RKO (cell line): ENCODE data around the gene SERF2.

Experiments used
- DNase-seq: peaks from one replicate; pipeline ENCODE4 v3.0.0-alpha.2; 2016; ENCODE audit warnings: low spot score

Gene SERF2

DNA sequence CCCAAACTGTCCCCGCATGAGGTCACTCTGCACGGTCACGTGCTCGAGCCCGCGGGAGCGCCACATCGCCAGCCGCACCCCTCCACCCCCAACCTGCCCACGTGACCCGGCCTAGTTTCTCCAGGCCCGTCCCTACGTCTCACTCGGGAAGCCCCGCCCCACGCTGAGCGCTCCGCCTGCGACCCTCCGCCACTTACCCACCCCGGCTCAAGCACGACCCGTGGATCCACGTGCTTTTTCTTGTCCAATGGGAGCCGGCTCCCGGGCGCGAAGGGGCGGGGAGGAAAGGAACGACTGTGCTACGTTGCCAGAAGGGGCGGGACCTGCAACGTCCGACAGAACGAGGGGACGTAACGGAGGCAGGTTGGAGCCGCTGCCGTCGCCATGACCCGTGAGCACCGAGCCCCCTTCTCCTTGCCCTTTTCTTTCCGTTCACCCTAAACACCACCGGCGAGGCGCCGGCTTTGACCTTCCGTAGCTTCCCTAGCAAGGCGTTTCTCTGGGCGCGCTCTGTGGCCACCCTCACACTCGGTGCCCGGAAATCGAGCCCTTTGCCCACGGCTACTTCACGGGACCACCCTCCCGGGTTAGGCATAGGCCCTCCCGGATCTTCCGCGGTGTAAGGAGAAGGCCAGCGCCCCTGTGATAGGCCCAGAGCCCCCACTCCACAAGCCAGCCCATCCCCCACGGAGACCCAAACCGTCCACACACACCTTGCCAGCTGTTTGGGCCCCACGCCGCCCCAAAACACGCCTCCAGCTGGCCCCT, at the start of gene SERF2:
Gene SERF2, plus strand, starts transcription at position 328 of the 768 bp plus-strand sequence. Its CDS starts 57 bp downstream, at position 385.
- peak; percentile 98 for DNase-seq

DNA sequence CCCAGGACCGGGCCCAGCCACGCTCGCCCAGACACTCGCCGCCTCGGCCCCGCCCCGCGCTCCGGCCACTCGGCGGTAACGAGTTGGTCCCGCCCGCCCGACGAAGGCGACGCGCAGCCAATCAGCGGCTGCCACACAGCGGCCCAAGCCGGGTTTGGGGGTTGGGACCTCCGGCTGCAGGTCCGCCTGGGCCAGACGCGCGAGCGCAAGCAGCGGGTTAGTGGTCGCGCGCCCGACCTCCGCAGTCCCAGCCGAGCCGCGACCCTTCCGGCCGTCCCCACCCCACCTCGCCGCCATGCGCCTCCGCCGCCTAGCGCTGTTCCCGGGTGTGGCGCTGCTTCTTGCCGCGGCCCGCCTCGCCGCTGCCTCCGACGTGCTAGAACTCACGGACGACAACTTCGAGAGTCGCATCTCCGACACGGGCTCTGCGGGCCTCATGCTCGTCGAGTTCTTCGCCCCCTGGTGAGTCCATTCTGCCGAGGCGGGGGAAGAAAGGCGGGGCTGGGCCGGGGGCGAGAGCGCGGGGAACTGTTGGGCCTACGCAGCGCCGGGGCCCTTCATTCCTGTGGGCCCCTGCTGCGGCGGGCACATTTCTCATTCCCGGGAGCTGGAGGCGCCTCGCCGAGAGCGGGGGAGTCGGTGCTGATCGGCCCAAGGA, 45.7 kb upstream of the SERF2 start, which contains the start of gene PDIA3:
Gene PDIA3, plus strand, starts transcription at position 194 of the 658 bp plus-strand sequence. Its CDS starts 102 bp downstream, at position 296.
- peak; percentile 90 for DNase-seq

DNA sequence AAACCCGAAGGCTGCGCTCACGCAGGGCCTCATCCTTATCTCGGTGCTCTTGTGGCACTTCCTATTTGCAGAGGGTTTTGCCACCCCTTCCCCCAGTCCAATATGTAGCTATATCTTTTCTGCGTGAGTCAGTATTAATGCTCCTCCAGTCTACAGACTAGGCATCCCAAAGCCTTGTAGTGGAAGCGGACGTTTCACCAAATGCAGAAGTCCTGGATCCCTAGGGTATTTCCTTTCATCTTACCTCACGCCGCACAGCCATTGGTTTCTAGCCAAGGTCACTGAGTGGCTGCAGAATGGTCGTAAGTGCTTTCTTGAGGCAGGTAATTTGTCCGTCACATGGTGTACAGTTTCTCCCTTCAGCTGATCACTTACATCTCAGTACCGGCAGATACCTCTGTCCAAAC, 45.2 kb upstream of the SERF2 start:
- DNase-seq: peak; percentile 80

DNA sequence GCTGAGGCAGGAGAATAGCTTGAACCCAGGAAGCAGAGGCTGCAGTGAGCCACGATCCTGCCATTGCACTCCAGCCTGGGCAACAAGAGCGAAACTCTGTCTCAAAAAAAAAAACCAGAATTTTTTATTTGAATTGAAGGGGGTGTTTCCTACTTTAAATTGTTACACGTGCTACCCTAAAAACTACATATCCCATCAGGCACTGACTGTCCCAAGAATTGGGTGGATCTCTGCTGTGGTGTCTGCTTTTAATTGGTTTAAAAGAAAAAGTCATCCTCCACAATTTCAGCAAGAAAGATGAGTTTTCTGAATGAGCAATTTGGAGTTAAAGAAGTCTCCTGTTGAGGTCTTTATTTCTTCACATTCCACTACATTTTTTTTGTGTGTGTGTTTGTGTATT, 43.7 kb upstream of the SERF2 start:
- DNase-seq: peak; percentile 71

DNA sequence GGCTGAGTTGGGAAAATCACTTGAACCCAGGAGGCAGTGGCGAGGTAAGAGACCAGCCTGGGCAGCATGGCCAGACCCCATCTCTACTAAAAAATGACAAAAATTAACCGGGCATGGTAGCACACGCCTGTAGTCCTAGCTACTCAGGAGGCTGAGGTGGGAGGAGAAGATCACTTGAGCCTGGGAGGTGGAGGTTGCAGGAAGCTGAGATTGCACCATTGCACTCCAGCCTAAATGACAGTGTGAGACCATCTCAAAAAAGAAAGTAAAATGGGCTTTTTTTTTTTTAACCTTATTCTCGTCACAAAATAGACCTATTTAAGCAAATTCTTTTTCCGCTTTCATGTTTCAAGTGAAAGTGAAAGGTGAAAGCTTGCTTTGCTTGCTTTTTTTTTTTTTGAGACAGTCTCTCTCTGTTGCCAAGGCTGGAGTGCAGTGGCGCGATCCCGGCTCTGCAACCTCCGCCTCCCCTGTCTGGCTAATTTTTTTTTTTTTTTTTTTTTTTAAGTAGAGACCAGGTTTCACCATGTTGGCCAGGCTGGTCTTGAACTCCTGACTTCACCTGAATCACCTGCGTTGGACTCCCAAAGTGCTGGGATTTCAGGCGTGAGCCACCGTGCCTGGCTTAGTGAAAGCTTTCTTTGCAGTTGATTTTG, 42.3 kb upstream of the SERF2 start:
- DNase-seq: no peak

DNA sequence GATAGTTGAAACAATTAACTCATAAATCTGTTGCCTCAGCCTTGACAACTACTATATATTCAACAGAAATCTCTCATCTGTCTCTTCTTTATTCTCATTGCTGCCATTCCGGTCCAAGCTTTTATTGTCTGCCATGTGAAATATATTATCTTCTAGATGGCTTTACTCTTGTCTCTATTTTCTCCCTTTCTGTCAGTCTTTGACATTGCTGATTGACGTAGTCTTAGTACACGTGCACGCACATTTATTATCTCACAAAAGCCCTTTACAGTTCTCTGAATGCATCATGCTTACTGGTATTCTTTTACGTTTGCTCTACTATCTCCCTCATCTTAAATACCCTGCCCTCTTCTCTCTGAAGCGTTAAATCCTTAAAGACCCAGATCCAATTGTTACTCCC, 40.2 kb upstream of the SERF2 start:
- DNase-seq: no peak

DNA sequence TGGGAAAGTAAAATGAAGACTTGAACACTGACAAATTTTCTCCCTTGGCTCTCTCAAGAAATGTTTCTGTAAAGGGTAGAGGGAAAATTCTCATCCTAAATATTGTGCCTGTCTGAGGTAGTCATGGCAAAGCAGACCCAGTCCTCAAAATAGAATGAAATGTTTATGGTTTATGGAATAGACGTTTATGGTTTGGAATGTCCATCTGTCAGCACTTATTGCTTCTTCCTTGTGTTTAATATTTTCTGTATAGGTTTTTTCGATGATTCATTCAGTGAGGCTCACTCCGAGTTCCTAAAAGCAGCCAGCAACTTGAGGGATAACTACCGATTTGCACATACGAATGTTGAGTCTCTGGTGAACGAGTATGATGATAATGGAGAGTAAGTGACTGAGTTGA, 29.3 kb upstream of the SERF2 start:
- DNase-seq: no peak

DNA sequence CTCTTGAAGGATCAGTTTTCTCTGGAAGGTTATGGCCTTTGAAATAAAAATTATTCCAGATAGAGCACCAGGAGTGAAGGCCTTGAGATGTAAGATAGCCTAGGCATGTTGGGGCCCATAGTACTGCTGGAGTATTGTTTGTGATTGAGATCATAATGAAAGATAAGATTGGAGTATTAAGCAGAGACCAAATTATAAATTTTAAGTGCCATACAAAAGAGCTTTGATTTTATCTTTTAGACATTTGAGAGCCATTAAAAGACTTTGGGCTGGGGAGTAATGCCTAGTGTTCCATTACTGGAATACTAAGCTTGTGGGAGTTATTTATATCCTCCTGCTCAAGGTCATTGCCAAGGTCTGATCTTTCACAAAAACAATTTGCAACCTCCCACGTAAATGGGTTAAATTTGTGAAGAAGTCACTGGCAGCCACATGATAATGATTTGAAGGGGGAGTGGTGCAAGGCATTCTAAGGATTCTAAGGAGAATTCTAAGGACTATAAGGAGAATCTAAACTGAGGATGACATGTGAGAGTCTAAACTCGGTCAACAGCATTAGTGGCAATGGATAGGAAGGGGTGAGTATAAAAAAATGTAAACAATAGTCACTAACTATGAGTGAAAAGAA, 28.2 kb upstream of the SERF2 start:
- DNase-seq: no peak

DNA sequence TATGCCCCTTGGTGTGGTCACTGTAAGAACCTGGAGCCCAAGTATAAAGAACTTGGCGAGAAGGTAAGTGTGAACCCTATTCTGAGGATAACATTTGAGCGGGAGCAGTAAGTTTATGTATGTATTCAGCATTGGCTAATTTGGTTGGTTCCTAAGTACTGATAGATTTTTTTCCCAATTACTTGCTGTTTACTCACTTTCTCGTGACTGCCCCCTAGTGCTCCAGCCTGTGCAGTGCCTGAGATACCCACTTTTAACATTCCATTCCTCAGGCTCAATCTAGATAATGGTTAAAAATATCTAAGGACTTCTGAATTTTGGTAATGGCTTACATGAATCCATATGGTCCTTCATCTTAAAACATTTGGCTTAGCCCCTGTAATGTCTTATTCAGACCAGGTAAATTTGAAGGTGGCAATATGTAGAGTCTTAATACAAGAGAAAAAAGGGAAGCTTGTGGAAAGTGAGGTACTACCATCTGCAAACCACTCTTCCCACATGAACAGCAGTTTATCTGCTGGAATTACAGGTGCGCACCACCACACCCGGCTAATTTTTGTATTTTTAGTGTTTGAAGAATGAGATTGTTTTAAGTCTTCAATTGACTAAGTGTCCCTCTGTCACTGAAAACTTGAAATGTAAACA, 22.4 kb upstream of the SERF2 start:
- DNase-seq: peak; percentile 79

DNA sequence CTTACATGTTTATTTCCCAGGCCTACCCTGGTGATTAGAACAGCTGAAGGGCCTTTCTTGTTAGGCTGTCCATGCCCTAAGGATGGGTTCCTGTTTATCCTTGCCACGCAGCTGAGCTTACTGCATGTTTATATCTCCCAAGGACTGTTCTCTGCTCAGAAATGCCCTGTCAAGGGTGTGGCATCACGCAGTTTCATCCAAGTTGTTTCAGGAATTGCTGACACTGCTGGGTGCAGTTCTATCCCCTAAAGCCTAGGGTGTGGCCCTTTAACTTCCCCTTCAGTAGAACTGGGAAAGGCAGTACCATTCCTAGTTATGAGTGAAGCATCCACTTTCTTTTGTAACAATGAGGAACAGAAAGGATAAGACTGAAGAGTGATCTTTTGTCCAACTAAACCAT, 20.3 kb upstream of the SERF2 start:
- no peak for DNase-seq

DNA sequence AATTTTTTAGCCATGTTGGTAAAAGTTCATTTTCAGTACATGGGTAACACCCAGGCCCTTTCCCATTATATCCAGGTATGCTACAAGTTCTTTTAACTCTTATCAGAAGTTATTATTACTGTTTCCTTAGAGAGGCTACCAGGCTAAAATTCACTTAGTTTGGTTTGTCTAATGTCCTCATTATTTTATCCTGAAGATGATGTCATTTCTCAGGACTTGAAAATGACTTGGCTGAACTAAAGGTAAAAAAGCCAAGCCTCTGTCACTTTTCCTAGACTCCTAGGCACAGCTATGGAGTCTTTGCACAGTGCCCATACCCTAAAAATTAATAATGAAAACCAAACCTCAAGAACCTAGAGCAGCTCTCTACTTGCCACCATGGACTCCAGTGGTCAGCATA, 19.5 kb upstream of the SERF2 start:
- DNase-seq: no peak

DNA sequence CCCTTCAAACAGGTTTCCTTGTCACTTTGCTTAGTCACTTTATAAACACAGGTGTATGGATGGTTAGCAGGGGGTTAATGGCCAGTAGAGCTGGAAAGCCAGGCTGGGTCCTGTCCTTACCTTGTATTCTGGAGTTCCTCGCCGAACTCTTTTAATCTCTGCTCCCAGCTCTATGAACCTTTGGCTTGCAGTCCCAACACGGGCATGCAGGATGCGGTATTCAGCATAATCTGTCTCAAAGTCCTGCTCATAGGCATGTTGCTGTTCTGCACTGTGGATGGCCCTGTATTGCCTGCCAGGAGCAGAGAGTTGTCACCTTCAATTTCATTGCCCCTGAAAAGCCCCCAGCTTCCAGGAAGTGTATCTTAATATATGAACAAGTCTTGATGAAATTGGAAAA, 18.1 kb upstream of the SERF2 start:
- no peak for DNase-seq

DNA sequence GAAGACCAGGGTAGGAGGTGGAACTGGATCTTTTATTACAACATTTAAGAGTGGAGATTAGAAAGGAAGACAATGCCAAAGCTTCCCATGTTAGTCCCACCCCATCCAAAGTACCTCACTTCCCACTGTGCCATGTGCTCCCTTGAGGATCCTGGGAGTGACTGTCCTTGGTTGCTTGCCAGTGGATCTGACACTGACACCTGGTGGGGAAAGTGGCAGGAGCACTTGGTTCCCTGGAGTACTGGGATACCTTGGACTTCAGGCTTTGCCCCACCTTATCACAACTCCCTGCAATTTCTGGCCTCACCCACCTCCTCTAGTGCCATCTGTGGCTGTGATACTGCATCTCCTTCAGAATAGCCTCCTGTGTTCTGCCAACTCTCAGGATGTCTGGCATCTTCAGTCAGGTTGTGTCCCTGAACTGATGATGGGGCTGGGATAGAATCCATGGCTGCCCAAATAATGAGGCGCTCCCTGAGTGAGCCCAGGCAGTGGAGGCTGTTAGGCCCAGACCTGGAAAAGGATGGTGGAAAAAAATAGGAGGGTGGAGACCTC, 16.6 kb upstream of the SERF2 start:
- peak; percentile 79 for DNase-seq

DNA sequence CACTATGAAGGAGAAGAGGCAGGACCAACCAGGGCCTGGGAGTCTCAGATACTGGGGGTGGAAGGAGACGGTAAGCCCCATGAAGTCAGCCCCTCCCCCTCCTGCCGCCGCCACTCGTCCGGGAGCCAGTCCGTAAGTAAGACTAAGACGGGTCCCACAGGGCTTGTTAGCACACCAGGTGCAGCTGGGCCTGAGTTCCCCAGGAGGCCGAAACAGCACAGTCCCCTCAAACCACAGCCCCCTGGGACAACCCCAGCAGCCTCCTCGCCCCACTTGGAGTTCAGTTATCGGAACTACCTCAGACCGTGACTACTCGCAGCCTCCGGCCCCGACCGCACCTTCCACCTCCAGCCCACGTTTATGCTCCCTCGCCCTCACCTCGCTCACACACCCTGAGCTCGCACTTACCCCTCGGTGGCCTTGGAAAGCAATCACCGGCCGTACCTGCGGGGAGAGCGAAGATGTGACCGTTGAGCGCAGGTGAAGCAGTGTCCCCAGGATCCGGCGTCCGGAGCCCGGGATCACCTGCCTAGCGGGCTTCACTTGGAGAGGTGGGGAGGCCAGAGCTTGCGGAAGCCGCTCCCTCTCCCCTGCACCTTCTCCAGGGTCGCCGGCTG, 15.9 kb upstream of the SERF2 start:
- no peak for DNase-seq

DNA sequence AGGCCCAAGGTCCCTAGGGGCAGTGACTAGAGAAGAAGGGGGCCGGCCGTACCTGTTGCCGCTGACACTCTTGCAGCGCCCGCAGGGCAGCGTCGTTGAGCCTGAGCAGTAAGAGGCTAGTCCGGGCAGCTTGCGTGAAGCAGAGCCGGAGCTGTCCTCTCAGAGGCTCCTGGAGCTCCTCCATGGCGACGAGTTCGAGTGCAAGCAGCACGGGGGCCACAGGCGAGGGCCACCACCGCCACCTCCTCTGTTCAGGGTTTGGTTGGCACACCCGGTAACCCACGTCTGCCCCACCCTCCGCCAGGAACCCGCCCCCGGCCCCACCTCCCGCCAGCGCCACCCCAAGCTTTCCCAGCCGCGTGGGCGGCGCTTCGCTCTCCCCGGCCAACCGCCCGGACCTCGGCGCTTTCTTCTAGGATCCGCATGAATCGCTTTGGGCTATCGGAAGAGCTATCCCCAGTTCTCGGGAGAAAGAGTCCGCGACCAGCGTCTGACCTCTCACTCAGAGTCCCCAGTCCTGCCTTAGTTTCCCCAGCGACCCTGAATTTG, 15.3 kb upstream of the SERF2 start, which contains the start of gene ELL3:
Gene ELL3, minus strand, starts transcription at position 249 of the 549 bp plus-strand sequence. Its CDS starts 65 bp downstream, at position 184.
- DNase-seq: peak; percentile 79

DNA sequence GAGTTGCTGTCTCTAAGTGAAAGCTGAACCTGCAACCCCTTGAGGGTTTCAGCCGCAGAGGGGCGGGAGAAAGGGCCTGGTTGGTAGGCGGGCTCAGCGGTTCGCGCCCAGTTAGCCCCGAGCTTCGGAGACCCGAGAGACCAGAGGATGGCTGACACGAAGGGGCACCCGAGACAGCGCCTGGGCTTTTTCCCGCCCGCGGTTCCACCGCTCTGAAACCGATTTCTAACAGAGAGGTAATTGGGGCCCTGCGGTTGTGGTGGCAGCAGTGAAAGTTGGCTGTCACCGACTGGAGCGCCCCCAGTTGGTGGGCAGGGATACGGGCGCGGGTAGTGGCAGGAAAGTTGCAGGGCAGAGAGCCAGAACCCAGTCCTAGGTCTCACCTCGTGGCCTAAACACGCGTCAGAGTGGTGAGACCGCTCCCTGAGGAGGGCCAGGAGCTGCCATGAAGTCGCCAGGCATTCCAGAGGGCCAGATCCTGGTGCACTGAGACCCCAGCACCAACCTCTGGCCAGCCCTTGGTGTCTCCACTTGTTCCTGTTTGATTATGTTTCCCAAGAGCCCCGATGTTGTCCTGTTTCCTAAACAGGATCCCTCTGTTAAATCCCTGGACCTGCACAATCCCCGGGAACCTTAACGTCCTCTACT, 14.7 kb upstream of the SERF2 start:
- peak; percentile 89 for DNase-seq

DNA sequence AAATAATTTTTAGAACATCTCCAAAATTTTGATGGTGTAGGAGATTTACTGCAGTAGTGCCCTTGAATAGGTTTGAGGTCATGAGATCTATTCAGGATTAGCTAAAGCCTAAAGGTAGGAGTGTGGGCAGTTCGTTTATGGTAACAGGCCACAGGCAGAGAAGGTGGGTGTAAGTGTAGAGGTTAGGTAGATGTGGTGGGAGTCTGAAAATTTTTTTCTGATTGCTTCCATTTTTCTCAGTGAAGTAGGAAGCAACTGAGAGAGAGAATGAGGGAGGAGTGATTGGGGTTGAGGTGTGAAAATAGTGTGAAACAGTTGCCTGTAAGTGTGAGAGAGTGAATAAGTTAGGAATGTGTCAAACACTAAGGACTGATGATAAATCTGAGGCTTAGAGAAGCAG, 13.1 kb upstream of the SERF2 start:
- DNase-seq: no peak

DNA sequence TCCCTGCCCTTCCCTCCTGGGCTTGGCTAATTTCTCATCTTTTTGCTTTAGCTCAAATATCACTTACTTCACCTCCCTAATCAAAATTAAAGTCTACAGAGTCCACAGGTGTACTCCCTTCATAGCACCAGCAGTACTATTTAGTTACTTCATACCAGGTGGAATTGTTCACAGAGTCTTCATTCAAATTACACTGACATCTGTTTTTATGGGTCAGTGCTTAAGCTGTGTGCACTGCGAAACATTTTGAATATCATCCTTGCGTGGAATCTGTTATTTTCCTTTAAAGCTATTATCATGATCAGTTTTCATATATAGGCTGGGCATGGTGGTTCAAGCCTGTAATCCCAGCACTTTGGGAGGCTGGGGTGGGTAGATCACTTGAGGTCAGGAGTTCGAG, 2.7 kb upstream of the SERF2 start:
- DNase-seq: no peak

DNA sequence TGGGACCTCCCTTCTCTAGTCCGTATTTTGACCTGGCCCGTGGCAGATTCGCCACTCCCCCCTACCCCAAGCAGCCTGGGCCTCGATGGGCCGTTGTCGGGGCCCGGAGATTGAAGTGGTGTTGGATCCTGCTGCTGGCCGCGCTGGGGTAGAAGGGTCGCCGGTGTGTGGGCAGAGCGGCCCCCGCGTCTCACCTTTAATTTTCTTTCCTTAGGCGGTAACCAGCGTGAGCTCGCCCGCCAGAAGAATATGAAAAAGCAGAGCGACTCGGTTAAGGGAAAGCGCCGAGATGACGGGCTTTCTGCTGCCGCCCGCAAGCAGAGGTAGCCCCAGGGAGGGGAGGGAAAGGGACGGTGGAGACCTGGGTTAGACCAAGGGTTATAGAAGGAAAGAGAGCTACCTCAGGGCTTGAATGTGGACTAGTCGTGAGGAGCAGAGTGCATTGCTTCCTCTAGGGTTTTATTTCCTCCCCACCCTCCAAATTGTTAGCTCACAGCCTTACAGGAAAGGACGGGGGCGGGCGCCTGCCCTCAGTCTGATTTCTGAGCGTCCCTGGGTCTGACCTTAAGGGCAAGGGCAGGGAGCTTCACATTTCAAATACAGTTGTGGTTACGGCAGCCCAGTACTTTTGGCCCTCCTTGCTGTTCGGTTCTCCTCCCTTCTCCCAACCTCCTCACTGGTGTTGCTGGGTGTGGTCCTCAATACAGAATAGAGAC, 799 bp downstream of the SERF2 start:
- peak; percentile 64 for DNase-seq

DNA sequence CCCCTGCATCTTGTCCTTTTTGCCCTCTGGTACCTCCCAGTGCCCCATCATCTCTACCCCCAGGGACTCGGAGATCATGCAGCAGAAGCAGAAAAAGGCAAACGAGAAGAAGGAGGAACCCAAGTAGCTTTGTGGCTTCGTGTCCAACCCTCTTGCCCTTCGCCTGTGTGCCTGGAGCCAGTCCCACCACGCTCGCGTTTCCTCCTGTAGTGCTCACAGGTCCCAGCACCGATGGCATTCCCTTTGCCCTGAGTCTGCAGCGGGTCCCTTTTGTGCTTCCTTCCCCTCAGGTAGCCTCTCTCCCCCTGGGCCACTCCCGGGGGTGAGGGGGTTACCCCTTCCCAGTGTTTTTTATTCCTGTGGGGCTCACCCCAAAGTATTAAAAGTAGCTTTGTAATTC, 1.5 kb downstream of the SERF2 start:
- DNase-seq: no peak
